Neuronal stem cell (in vitro differentiated cells): ENCODE results near the gene RBP5.

Experiments used
- DNase-seq: peaks from one replicate; pipeline ENCODE4 v3.0.0-alpha.2; 2013; ENCODE audit warnings: low spot score
- H2AFZ ChIP-seq: one replicate; pipeline ENCODE4 v1.6.1; 2013; ENCODE audit warnings: mild to moderate bottlenecking, low read length, inconsistent platforms
- H2AK5ac ChIP-seq: 2 replicates; pipeline ENCODE4 v1.6.1; 2013; ENCODE audit warnings: low read depth, mild to moderate bottlenecking, inconsistent platforms, low read length, moderate library complexity, mixed read lengths
- H2BK120ac ChIP-seq: 2 replicates; pipeline ENCODE4 v1.6.1; 2013; ENCODE audit warnings: low read depth, mild to moderate bottlenecking, inconsistent platforms, low read length, moderate library complexity, mixed read lengths
- H2BK12ac ChIP-seq: one replicate; pipeline ENCODE4 v1.6.1; 2013; ENCODE audit warnings: low read length, inconsistent platforms
- H2BK15ac ChIP-seq: 2 replicates; pipeline ENCODE4 v1.6.1; 2013; ENCODE audit warnings: mild to moderate bottlenecking, low read length, inconsistent platforms, mixed read lengths
- H2BK5ac ChIP-seq: one replicate; pipeline ENCODE4 v1.6.1; 2013; ENCODE audit warnings: inconsistent platforms, mild to moderate bottlenecking, low read length, moderate library complexity
- H3K14ac ChIP-seq: one replicate; pipeline ENCODE4 v1.6.1; 2013; ENCODE audit warnings: low read length, inconsistent platforms
- H3K18ac ChIP-seq: 2 replicates; pipeline ENCODE4 v1.6.1; 2013; ENCODE audit warnings: low read length, inconsistent platforms
- H3K23ac ChIP-seq: 2 replicates; pipeline ENCODE4 v1.6.1; 2013; ENCODE audit warnings: low read depth, mild to moderate bottlenecking, mixed read lengths, low read length, inconsistent platforms; ENCODE audit not compliant: poor library complexity
- H3K27ac ChIP-seq: replicated peaks from 3 replicates; pipeline ENCODE4 v1.5.1; 2013; ENCODE audit warnings: low read length, inconsistent platforms
- H3K27me3 ChIP-seq, 3 experiments: 2 replicates each; pipeline ENCODE4 v1.6.1; 2013; ENCODE audit warnings: low read length in 3 of 3, mild to moderate bottlenecking in 2 of 3, inconsistent platforms in 1 of 3, low read depth in 1 of 3, mixed read lengths in 1 of 3, moderate library complexity in 1 of 3; ENCODE audit not compliant: control insufficient read depth in 3 of 3, insufficient read depth in 3 of 3
- H3K36me3 ChIP-seq, 2 donors: replicated peaks in 1 of 2; 2 replicates each; pipeline ENCODE4 v1.6.1; 2013; ENCODE audit warnings: low read length in 2 of 2; ENCODE audit not compliant: control insufficient read depth in 2 of 2, insufficient read depth in 2 of 2
- H3K4ac ChIP-seq: 2 replicates; pipeline ENCODE4 v1.6.1; 2013; ENCODE audit warnings: inconsistent platforms, mild to moderate bottlenecking, low read length, moderate library complexity
- H3K4me1 ChIP-seq, 2 donors: 1 replicate in 1 of 2; 2 replicates in 1 of 2; pipeline ENCODE4 v1.6.1; 2013; ENCODE audit warnings: low read length in 2 of 2, low read depth in 1 of 2; ENCODE audit not compliant: control insufficient read depth in 2 of 2, insufficient read depth in 1 of 2
- H3K4me2 ChIP-seq: one replicate; pipeline ENCODE4 v1.6.1; 2013; ENCODE audit warnings: mild to moderate bottlenecking, low read length, inconsistent platforms; ENCODE audit not compliant: insufficient read depth, poor library complexity, severe bottlenecking
- H3K4me3 ChIP-seq, 2 donors: 2 replicates each; pipeline ENCODE4 v1.5.1; 2013; ENCODE audit warnings: low read length in 2 of 2, mild to moderate bottlenecking in 2 of 2, inconsistent platforms in 1 of 2, moderate library complexity in 1 of 2
- H3K79me1 ChIP-seq: one replicate; pipeline ENCODE4 v1.6.1; 2013; ENCODE audit warnings: low read depth, mild to moderate bottlenecking, inconsistent platforms, low read length, moderate library complexity
- H3K9ac ChIP-seq: one replicate; pipeline ENCODE4 v1.6.1; 2013; ENCODE audit warnings: mild to moderate bottlenecking, low read depth, low read length, inconsistent platforms; ENCODE audit not compliant: poor library complexity
- H3K9me3 ChIP-seq, 2 donors: replicated peaks in 1 of 2; 2 replicates each; pipeline versions ENCODE3 to v1.6.1; 2013; ENCODE audit warnings: low read length in 2 of 2, mild to moderate bottlenecking in 2 of 2, inconsistent platforms in 1 of 2, low read depth in 1 of 2, mixed read lengths in 1 of 2, moderate library complexity in 1 of 2; ENCODE audit not compliant: control insufficient read depth in 2 of 2, insufficient read depth in 1 of 2
- H4K8ac ChIP-seq: one replicate; pipeline ENCODE4 v1.6.1; 2013; ENCODE audit warnings: low read depth, mild to moderate bottlenecking, inconsistent platforms, low read length, moderate library complexity
- H4K91ac ChIP-seq: one replicate; pipeline ENCODE4 v1.6.1; 2013; ENCODE audit warnings: low read length, low read depth, mild to moderate bottlenecking, inconsistent platforms; ENCODE audit not compliant: poor library complexity
- WGBS, 2 donors: extraction: QIAGEN DNeasy Blood & Tissue Kit; methylation state at CpG; one replicate each; pipeline ENCODE4 v1.1.7; 2013; ENCODE audit warnings: missing lambda C conversion rate in 2 of 2, mixed read lengths in 1 of 2; ENCODE audit not compliant: insufficient read length in 2 of 2, insufficient replicate concordance in 1 of 2; ENCODE audit errors: extremely low coverage in 2 of 2; 5-methylcytosine and 5-hydroxymethylcytosine counted together

The RBP5 gene

DNA sequence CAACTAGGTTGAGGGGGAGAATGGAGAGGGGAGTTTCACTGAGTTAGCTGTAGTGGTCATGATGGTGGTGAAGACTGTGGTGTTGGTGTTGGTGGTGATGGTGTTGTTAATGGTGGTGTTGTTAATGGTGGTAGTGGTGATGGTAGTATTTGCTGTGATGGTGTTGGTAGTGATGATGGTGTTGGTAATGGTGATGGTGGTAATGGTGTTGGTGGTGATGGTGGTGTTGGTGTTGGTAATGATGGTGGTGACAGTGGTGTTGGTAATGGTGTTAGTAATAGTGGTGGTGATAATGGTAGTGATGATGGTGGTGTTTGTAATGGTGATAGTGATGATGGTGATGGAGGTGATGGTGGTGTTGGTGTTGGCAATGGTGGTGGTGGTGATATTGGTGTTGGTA is 45.6 kb downstream of the RBP5 start:
- Histone ChIP-seq H3K4me2 (no peak overlapping the region), H2AFZ (no peak overlapping the region), H2BK15ac (no peak overlapping the region), H3K9me3 (peaks cover 0 to 7% of the 10 kb centered on the region in 2 donors), H4K91ac (no peak overlapping the region), H2BK12ac (no peak overlapping the region), H3K79me1 (no peaks in the 10 kb centered on the region), H3K9ac (no peak overlapping the region), H3K4ac (no peak overlapping the region), H3K14ac (no peak overlapping the region), H2BK120ac (no peak overlapping the region), H3K23ac (no peak overlapping the region), H3K27me3 (no peaks in the 10 kb centered on the region), H3K18ac (no peak overlapping the region), H4K8ac (no peak overlapping the region), H3K4me1 (no peaks in the 10 kb centered on the region), H2BK5ac (no peak overlapping the region), H2AK5ac (no peak overlapping the region), H3K36me3 (peaks cover 0 to 8% of the 10 kb centered on the region in 2 donors), H3K4me3 (peak overlapping the region in 1 of 2 donors; percentile 57), H3K27ac (no peak overlapping the region)
- no peak for DNase-seq

DNA sequence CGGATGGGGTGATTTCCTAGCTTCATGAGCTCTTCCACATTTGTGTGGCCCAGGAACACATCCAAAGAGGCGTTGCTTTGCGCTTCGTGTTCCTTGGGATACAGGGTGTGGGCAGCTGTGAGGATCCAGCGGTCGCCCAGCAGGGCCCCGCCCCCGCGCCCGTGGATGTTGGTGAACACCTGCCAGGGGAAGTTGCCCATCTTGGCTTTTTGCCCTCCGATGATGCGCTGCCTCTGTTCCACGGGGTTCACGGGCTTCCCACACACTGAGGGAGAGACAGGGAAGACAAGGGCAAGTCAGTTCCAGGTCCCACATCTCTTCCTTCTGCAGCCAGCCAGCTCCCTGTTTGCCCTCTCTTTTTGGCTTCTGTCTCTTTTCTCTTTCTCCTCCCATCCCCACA is 47.7 kb downstream of the RBP5 start:
- Histone ChIP-seq H4K91ac (no peak overlapping the region), H3K79me1 (no peaks in the 10 kb centered on the region), H3K36me3 (peaks cover 0 to 8% of the 10 kb centered on the region in 2 donors), H3K14ac (no peak overlapping the region), H3K27me3 (no peaks in the 10 kb centered on the region), H2BK5ac (no peak overlapping the region), H4K8ac (no peak overlapping the region), H2AK5ac (peak overlapping the region; percentile 13), H3K9ac (no peak overlapping the region), H3K27ac (no peak overlapping the region), H3K18ac (peak overlapping the region; percentile 57), H3K4me2 (no peak overlapping the region), H2AFZ (no peak overlapping the region), H2BK120ac (no peak overlapping the region), H3K23ac (no peak overlapping the region), H3K9me3 (peaks cover 0 to 7% of the 10 kb centered on the region in 2 donors), H2BK15ac (no peak overlapping the region), H3K4ac (no peak overlapping the region), H2BK12ac (no peak overlapping the region), H3K4me3 (no peak overlapping the region), H3K4me1 (no peaks in the 10 kb centered on the region)
- no CpG with 5 or more reads among the region's 14 CpGs for WGBS, 2 donors
- no peak for DNase-seq

DNA sequence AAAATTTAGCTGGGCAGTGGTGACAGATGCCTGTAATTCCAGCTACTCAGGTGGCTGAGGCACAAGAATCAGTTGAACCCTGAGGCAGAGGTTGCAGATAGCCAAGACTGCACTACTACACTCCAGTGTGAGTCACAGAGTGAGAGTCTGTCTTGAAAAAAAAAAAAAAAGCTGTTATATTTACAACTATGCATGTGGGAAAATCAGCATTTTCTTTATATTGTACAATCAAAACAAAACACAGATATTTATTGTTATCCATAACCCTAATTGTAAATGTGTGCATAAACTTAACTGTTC is 48.9 kb downstream of the RBP5 start:
- Histone ChIP-seq H4K91ac (no peak overlapping the region), H3K9me3 (peaks cover 0 to 5% of the 10 kb centered on the region in 2 donors), H2AFZ (no peak overlapping the region), H3K79me1 (no peaks in the 10 kb centered on the region), H3K4me2 (no peak overlapping the region), H3K4ac (no peak overlapping the region), H3K9ac (no peak overlapping the region), H3K27me3 (peaks cover 0 to 3% (median 0%) of the 10 kb centered on the region in 3 experiments), H2BK120ac (no peak overlapping the region), H3K4me1 (no peaks in the 10 kb centered on the region), H3K36me3 (peaks cover 0 to 6% of the 10 kb centered on the region in 2 donors), H4K8ac (no peak overlapping the region), H2AK5ac (no peak overlapping the region), H3K23ac (no peak overlapping the region), H3K18ac (no peak overlapping the region), H3K14ac (no peak overlapping the region), H2BK12ac (no peak overlapping the region), H2BK5ac (no peak overlapping the region), H3K27ac (no peak overlapping the region), H2BK15ac (no peak overlapping the region), H3K4me3 (no peak overlapping the region)
- DNase-seq = no peak

DNA sequence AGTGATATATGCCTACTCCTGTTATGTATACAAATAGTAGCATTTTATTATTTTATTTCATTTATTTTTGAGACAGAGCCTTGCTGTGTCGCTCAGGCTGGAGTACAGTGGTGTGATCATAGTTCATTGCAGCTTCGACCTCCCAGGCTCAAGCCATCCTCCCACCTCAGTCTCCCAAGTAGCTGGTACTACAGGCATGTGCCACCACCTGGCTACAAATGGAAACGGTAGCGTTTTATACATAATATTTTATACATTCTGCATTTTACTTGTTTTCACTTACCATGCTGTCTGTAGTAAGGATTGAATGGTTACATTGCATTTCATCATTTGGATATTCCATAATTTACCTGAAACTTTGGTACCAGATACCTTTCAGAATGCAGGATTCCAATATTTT is 50.5 kb downstream of the RBP5 start:
- no peak for DNase-seq
- Histone ChIP-seq H3K27me3 (peaks cover 0 to 3% (median 0%) of the 10 kb centered on the region in 3 experiments), H2BK120ac (no peak overlapping the region), H3K4me2 (no peak overlapping the region), H3K79me1 (no peaks in the 10 kb centered on the region), H3K27ac (no peak overlapping the region), H3K23ac (no peak overlapping the region), H3K4ac (no peak overlapping the region), H2BK5ac (no peak overlapping the region), H4K8ac (no peak overlapping the region), H2BK12ac (no peak overlapping the region), H3K9me3 (peaks cover 0 to 2% of the 10 kb centered on the region in 2 donors), H3K4me3 (no peak overlapping the region), H3K14ac (no peak overlapping the region), H2BK15ac (no peak overlapping the region), H2AK5ac (no peak overlapping the region), H3K9ac (no peak overlapping the region), H3K18ac (no peak overlapping the region), H3K36me3 (peaks cover 0 to 3% of the 10 kb centered on the region in 2 donors), H4K91ac (no peak overlapping the region), H2AFZ (no peak overlapping the region), H3K4me1 (no peaks in the 10 kb centered on the region)
- no CpG with 5 or more reads among the region's 4 CpGs for WGBS, 2 donors
